Measurements from ENCODE around the gene PLK3.
"Not testable (repeated sequence)": the region's sequence is repeated elsewhere in the genome, so short reads cannot be mapped to it uniquely, and the experiment has no call there.

PLK3 gene

GRCh38 chr1:44786138-44786840 is 13.9 kb upstream of the PLK3 start:
- no peak overlapping the region for H3K4me3 ChIP-seq (ENCODE audit: low read length)
- peak; percentile 43 for DNase-seq (ENCODE audit: low read depth, low spot score)

- H3K4me3 ChIP-seq (ENCODE audit: low read length): no peak overlapping the region
- no peak for DNase-seq (ENCODE audit: low read depth, low spot score)
Observed at GRCh38 chr1:44786841-44787426, 13.2 kb upstream of the PLK3 start.

- DNase-seq (ENCODE audit: low read depth, low spot score): no peak
- H3K4me3 ChIP-seq (ENCODE audit: low read length): no peak overlapping the region
Observed at GRCh38 chr1:44787506-44787905, 12.7 kb upstream of the PLK3 start.

- H3K4me3 ChIP-seq (ENCODE audit: low read length): no peak within 1 kb of the TSS
- DNase-seq (ENCODE audit: low read depth, low spot score): no peak
Observed at GRCh38 chr1:44788120-44788860, 11.9 kb upstream of the PLK3 start, which contains the start of gene BEST4. Gene BEST4 (minus strand): TSS chr1:44788170. CDS start chr1:44787705, 465 bp downstream.

- DNase-seq (ENCODE audit: low read depth, low spot score): no peak
- no peak overlapping the region for H3K4me3 ChIP-seq (ENCODE audit: low read length)
Observed at GRCh38 chr1:44790968-44791801, 9.0 kb upstream of the PLK3 start.

GRCh38 chr1:44792736-44793502 is 7.3 kb upstream of the PLK3 start:
- no peak overlapping the region for H3K4me3 ChIP-seq (ENCODE audit: low read length)
- no peak for DNase-seq (ENCODE audit: low read depth, low spot score)

GRCh38 chr1:44797886-44798285 is 2.3 kb upstream of the PLK3 start:
- not testable (repeated sequence) for H3K4me3 ChIP-seq (ENCODE audit: low read length); DNase-seq (ENCODE audit: low read depth, low spot score)

- no peak for DNase-seq (ENCODE audit: low read depth, low spot score)
- H3K4me3 ChIP-seq (ENCODE audit: low read length): no peak overlapping the region
Observed at GRCh38 chr1:44798481-44799365, 1.5 kb upstream of the PLK3 start.

GRCh38 chr1:44801491-44802305 is 1.5 kb downstream of the PLK3 start:
- no peak overlapping the region for H3K4me3 ChIP-seq (ENCODE audit: low read length)
- DNase-seq (ENCODE audit: low read depth, low spot score): no peak

GRCh38 chr1:44802306-44803061 is 2.3 kb downstream of the PLK3 start:
- no peak for DNase-seq (ENCODE audit: low read depth, low spot score)
- H3K4me3 ChIP-seq (ENCODE audit: low read length): no peak overlapping the region

GRCh38 chr1:44803062-44803311 is 2.8 kb downstream of the PLK3 start:
- H3K4me3 ChIP-seq (ENCODE audit: low read length): no peak overlapping the region
- DNase-seq (ENCODE audit: low read depth, low spot score): no peak

GRCh38 chr1:44803312-44804095 is 3.3 kb downstream of the PLK3 start:
- no peak overlapping the region for H3K4me3 ChIP-seq (ENCODE audit: low read length)
- no peak for DNase-seq (ENCODE audit: low read depth, low spot score)

- no peak for DNase-seq (ENCODE audit: low read depth, low spot score)
- H3K4me3 ChIP-seq (ENCODE audit: low read length): no peak overlapping the region
Observed at GRCh38 chr1:44805311-44806024, 5.3 kb downstream of the PLK3 start.

GRCh38 chr1:44806025-44806703 is 6.0 kb downstream of the PLK3 start:
- no peak for DNase-seq (ENCODE audit: low read depth, low spot score)
- H3K4me3 ChIP-seq (ENCODE audit: low read length): no peak overlapping the region

Measured in Jurkat, Clone E6-1 (cell line).